H1 (cell line): Measurements from ENCODE around the gene KRTAP3-2. TPM values are rescaled to one million over a fixed set of nuclear protein-coding genes. Genes with fewer than 3 reads are reported as not detected.
A peak's percentile ranks its signal among the peaks of the same experiment; 100 is the strongest.

Source experiments
- CTCF ChIA-PET: fragments of 300-600 bp; sonication (Branson Sonifier 250); formaldehyde crosslinking; loops from one replicate; lab custom pipeline; 2021; ENCODE audit not compliant: partially characterized antibody; lab: Charles Lee
- POLR2A ChIA-PET: fragments of 300-600 bp; sonication (Branson Sonifier 250); formaldehyde crosslinking; loops from one replicate; lab custom pipeline; 2021; ENCODE audit warnings: inconsistent platforms; ENCODE audit not compliant: partially characterized antibody; lab: Charles Lee
- DNase-seq, 2 experiments: peaks; one replicate each; pipeline versions ENCODE4 v3.0.0 to v3.0.0-alpha.2; 2010 to 2022; ENCODE audit warnings: low spot score in 2 of 2, low read depth in 1 of 2, mixed read lengths in 1 of 2
- FAIRE-seq: peaks from 2 replicates; lab custom pipeline; 2011; peaks lifted over from hg19 to GRCh38; lab: Jason Lieb, UNC
- H2AFZ ChIP-seq: 2 replicates; pipeline ENCODE4 v1.8.1; 2012; ENCODE audit warnings: low read length, inconsistent platforms
- H2AK5ac ChIP-seq: 2 replicates; pipeline ENCODE4 v1.6.1; 2013; ENCODE audit warnings: low read depth, low read length
- H2BK120ac ChIP-seq: replicated peaks from 2 replicates; pipeline ENCODE3; 2013; ENCODE audit warnings: low read depth, low read length, inconsistent platforms
- H2BK12ac ChIP-seq: 2 replicates; pipeline ENCODE4 v1.6.1; 2013; ENCODE audit warnings: low read depth, low read length
- H2BK15ac ChIP-seq: 2 replicates; pipeline ENCODE4 v1.6.1; 2013; ENCODE audit warnings: low read length
- H2BK20ac ChIP-seq: 2 replicates; pipeline ENCODE4 v1.6.1; 2013; ENCODE audit warnings: low read length
- H2BK5ac ChIP-seq: 2 replicates; pipeline ENCODE4 v1.6.1; 2013; ENCODE audit warnings: low read depth, low read length
- H3K14ac ChIP-seq: 2 replicates; pipeline ENCODE4 v1.6.1; 2013; ENCODE audit warnings: inconsistent platforms; ENCODE audit not compliant: insufficient read length
- H3K18ac ChIP-seq: 2 replicates; pipeline ENCODE4 v1.6.1; 2013; ENCODE audit warnings: low read length; ENCODE audit errors: extremely low read depth
- H3K23ac ChIP-seq: 2 replicates; pipeline ENCODE4 v1.6.1; 2013; ENCODE audit warnings: inconsistent platforms; ENCODE audit not compliant: insufficient read length
- H3K23me2 ChIP-seq: 2 replicates; pipeline ENCODE4 v1.6.1; 2013; ENCODE audit warnings: low read depth, low read length
- H3K27ac ChIP-seq: 2 replicates; pipeline ENCODE4 v1.6.1; 2011; ENCODE audit warnings: low read depth, low read length, inconsistent platforms
- H3K27me3 ChIP-seq, 4 experiments: replicated peaks in 1 of 4; 1 replicate in 1 of 4; 2 replicates in 3 of 4; pipeline versions ENCODE4 v1.6.1 to v1.8.1; 2011 to 2013; ENCODE audit warnings: low read length in 3 of 4, mild to moderate bottlenecking in 3 of 4, inconsistent platforms in 2 of 4, mixed read lengths in 2 of 4, moderate library complexity in 1 of 4; ENCODE audit not compliant: control insufficient read depth in 3 of 4, insufficient read depth in 3 of 4; ENCODE audit errors: extremely low read depth in 1 of 4
- H3K36me3 ChIP-seq, 4 experiments: 2 replicates each; pipeline versions ENCODE4 v1.6.1 to v1.8.1; 2011 to 2013; ENCODE audit warnings: mild to moderate bottlenecking in 4 of 4, low read length in 3 of 4, moderate library complexity in 2 of 4, control low read depth in 1 of 4, inconsistent platforms in 1 of 4; ENCODE audit not compliant: insufficient read depth in 4 of 4, control insufficient read depth in 2 of 4
- H3K4ac ChIP-seq: replicated peaks from 2 replicates; pipeline ENCODE3; 2013; ENCODE audit warnings: low read length, low read depth, mixed read lengths, inconsistent platforms; ENCODE audit not compliant: insufficient read length
- H3K4me1 ChIP-seq, 4 experiments: replicated peaks in 1 of 4; 1 replicate in 1 of 4; 2 replicates in 3 of 4; pipeline versions ENCODE4 v1.6.1 to v1.8.1; 2011 to 2013; ENCODE audit warnings: low read length in 3 of 4, inconsistent platforms in 2 of 4, mixed read lengths in 1 of 4; ENCODE audit not compliant: insufficient read depth in 4 of 4, control insufficient read depth in 3 of 4
- H3K4me2 ChIP-seq, 2 experiments: 2 replicates each; pipeline versions ENCODE4 v1.6.1 to v1.8.1; 2011 to 2013; ENCODE audit warnings: low read depth in 2 of 2, low read length in 2 of 2, control low read depth in 1 of 2, inconsistent platforms in 1 of 2, mild to moderate bottlenecking in 1 of 2; ENCODE audit not compliant: insufficient read depth in 1 of 2
- H3K4me3 ChIP-seq, 4 experiments: fragments of 200-600, 300-600 bp in 1 of 4; sonication (generic), shearing (Covaris generic), sonication (Bioruptor Twin) in 1 of 4; 2 replicates each; pipeline versions ENCODE4 v1.5.1 to v1.8.1; 2011 to 2016; ENCODE audit warnings: low read length in 4 of 4, low read depth in 3 of 4, control low read depth in 2 of 4, inconsistent platforms in 2 of 4, mild to moderate bottlenecking in 2 of 4, mixed read lengths in 1 of 4, moderate library complexity in 1 of 4; ENCODE audit not compliant: insufficient read depth in 2 of 4; ENCODE audit errors: extremely low read depth in 1 of 4
- H3K56ac ChIP-seq: replicated peaks from 2 replicates; pipeline ENCODE3; 2013; ENCODE audit warnings: low read depth, mild to moderate bottlenecking, mixed read lengths, low read length, inconsistent platforms; ENCODE audit not compliant: insufficient read length
- H3K79me1 ChIP-seq: 2 replicates; pipeline ENCODE4 v1.6.1; 2013; ENCODE audit warnings: low read depth, low read length, control low read depth
- H3K79me2 ChIP-seq, 2 experiments: 2 replicates each; pipeline versions ENCODE4 v1.6.1 to v1.8.1; 2012 to 2013; ENCODE audit warnings: low read length in 2 of 2, mild to moderate bottlenecking in 2 of 2, inconsistent platforms in 1 of 2; ENCODE audit not compliant: insufficient read depth in 2 of 2, control insufficient read depth in 1 of 2
- H3K9ac ChIP-seq, 4 experiments: replicated peaks in 1 of 4; 1 replicate in 1 of 4; 2 replicates in 3 of 4; pipeline versions ENCODE4 v1.6.1 to v1.8.1; 2011 to 2013; ENCODE audit warnings: low read depth in 3 of 4, low read length in 3 of 4, control low read depth in 2 of 4, mild to moderate bottlenecking in 2 of 4, moderate library complexity in 2 of 4, inconsistent platforms in 1 of 4; ENCODE audit errors: extremely low read depth in 1 of 4
- H3K9me3 ChIP-seq, 2 experiments: 2 replicates each; pipeline versions ENCODE4 v1.6.1 to v1.8.1; 2012 to 2013; ENCODE audit warnings: mild to moderate bottlenecking in 2 of 2, moderate library complexity in 2 of 2, control low read depth in 1 of 2, inconsistent platforms in 1 of 2, low read depth in 1 of 2, low read length in 1 of 2, mixed read lengths in 1 of 2; ENCODE audit not compliant: insufficient read depth in 2 of 2
- H4K20me1 ChIP-seq, 2 experiments: replicated peaks in 1 of 2; 2 replicates each; pipeline versions ENCODE3 to v1.8.1; 2011 to 2013; ENCODE audit warnings: inconsistent platforms in 2 of 2, low read length in 2 of 2, mild to moderate bottlenecking in 1 of 2; ENCODE audit not compliant: insufficient read depth in 2 of 2, control insufficient read depth in 1 of 2
- H4K5ac ChIP-seq: 2 replicates; pipeline ENCODE4 v1.6.1; 2013; ENCODE audit warnings: low read length, low read depth, mixed read lengths, inconsistent platforms; ENCODE audit not compliant: insufficient read length
- H4K8ac ChIP-seq: 2 replicates; pipeline ENCODE4 v1.8.0; 2013; ENCODE audit warnings: mild to moderate bottlenecking, moderate library complexity, low read length, inconsistent platforms; ENCODE audit not compliant: insufficient read depth; ENCODE audit errors: extremely low read depth
- H4K91ac ChIP-seq: replicated peaks from 2 replicates; pipeline ENCODE3; 2013; ENCODE audit warnings: low read length, mixed read lengths, inconsistent platforms; ENCODE audit not compliant: insufficient read length
- CREB1 ChIP-seq: IDR thresholded peaks from 2 replicates; pipeline ENCODE4 v1.6.1; 2012; ENCODE audit warnings: inconsistent platforms
- GTF2F1 ChIP-seq: IDR thresholded peaks from 2 replicates; pipeline ENCODE4 v1.6.1; 2012; ENCODE audit warnings: low read depth, low read length, improper control_type of control experiment, borderline replicate concordance
- HDAC2 ChIP-seq, 2 experiments: fragments of 300-600 bp in 1 of 2; sonication (generic) in 1 of 2; IDR thresholded peaks; 2 replicates each; pipeline ENCODE4 v1.6.1; 2011 to 2012; ENCODE audit warnings: low read depth in 2 of 2, low read length in 2 of 2, mild to moderate bottlenecking in 2 of 2, moderate library complexity in 2 of 2, borderline replicate concordance in 1 of 2, inconsistent platforms in 1 of 2
- HDAC6 ChIP-seq: IDR thresholded peaks from one replicate; pipeline ENCODE4 v1.7.1; 2012; ENCODE audit warnings: low read depth, mild to moderate bottlenecking, inconsistent platforms, low read length, moderate library complexity
- JUN ChIP-seq: IDR thresholded peaks from 2 replicates; pipeline ENCODE4 v1.6.1; 2011; ENCODE audit warnings: low read depth, mild to moderate bottlenecking, improper control_type of control experiment, low read length
- JUND ChIP-seq: IDR thresholded peaks from 2 replicates; pipeline ENCODE4 v1.6.1; 2011; ENCODE audit warnings: mild to moderate bottlenecking, improper control_type of control experiment, low read length
- KDM4A ChIP-seq: IDR thresholded peaks from one replicate; pipeline ENCODE4 v1.7.1; 2012; ENCODE audit warnings: low read depth, mild to moderate bottlenecking, moderate library complexity, low read length, inconsistent platforms; ENCODE audit not compliant: severe bottlenecking
- NANOG ChIP-seq: IDR thresholded peaks from 2 replicates; pipeline ENCODE4 v1.6.1; 2011; ENCODE audit warnings: low read length, low read depth, mild to moderate bottlenecking, inconsistent platforms; ENCODE audit not compliant: insufficient read depth, poor library complexity, severe bottlenecking
- POLR2A ChIP-seq, 2 experiments: IDR thresholded peaks; 1 replicate in 1 of 2; 2 replicates in 1 of 2; pipeline ENCODE4 v1.6.1; 2011; ENCODE audit warnings: low read depth in 2 of 2, low read length in 2 of 2, mild to moderate bottlenecking in 2 of 2; ENCODE audit errors: control extremely low read depth in 1 of 2
- POLR2AphosphoS5 ChIP-seq: IDR thresholded peaks from 2 replicates; pipeline ENCODE4 v1.6.1; 2011; ENCODE audit warnings: low read depth, low read length
- RXRA ChIP-seq: IDR thresholded peaks from 2 replicates; pipeline ENCODE4 v1.6.1; 2011; ENCODE audit warnings: low read depth, mild to moderate bottlenecking, low read length, moderate library complexity; ENCODE audit not compliant: insufficient read depth
- WGBS, 2 experiments: shearing (Covaris generic) in 1 of 2; methylation state at CpG; one replicate each; pipeline versions ENCODE4 v1.1.6 to v1.1.7; 2013 to 2015; ENCODE audit warnings: low lambda C conversion rate in 2 of 2, mixed read lengths in 2 of 2, inconsistent platforms in 1 of 2, low coverage in 1 of 2, missing lambda C conversion rate in 1 of 2; ENCODE audit not compliant: insufficient replicate concordance in 2 of 2, insufficient coverage in 1 of 2, insufficient read length in 1 of 2; ENCODE audit errors: extremely low coverage in 1 of 2, missing lambda C conversion rate in 1 of 2; 5-methylcytosine and 5-hydroxymethylcytosine counted together
- polyA plus RNA-seq, 7 experiments: library from polyadenylated mRNA; depleted of rRNA in 3 of 7; stranded (reverse) in 5 of 7; unstranded in 2 of 7; fragments of >200 nt in 5 of 7; fragments of 200-250 nt in 2 of 7; gene quantifications; 1 replicate in 5 of 7; 2 replicates in 1 of 7; 4 replicates in 1 of 7; pipeline versions ENCODE4 v1.2.1 to v1.2.3, GENCODE V29; 2011 to 2013; ENCODE audit warnings: missing spikeins in 2 of 7, mixed read lengths in 2 of 7
- total RNA-seq: library from RNA; stranded (reverse); fragmentation: NEBNext Ultra II Directional; extraction: Animal tissue kit (Norgen Biotek cat#: 25700); gene quantifications from 2 replicates; pipeline ENCODE4 v1.2.1, GENCODE V29; 2021
- TF ChIP-seq, protein P1 (sequence below): IDR thresholded peaks from 2 replicates; pipeline ENCODE4 v1.6.1; 2011; ENCODE audit warnings: low read length, improper control_type of control experiment

KRTAP3-2 gene
- total and polyA plus RNA-seq, 2 of the 8 experiments (the other 6 are each of a cell fraction or from before 2014, with no cell fraction given): not detected

- H2BK5ac ChIP-seq: no peak within 1 kb of the TSS
- 0 out of 2 replicates have a peak within 1 kb of the TSS, but pooled peaks have one; percentile 41 for H2AFZ ChIP-seq
- no peaks in the 10 kb centered on the region for H3K36me3 ChIP-seq
- H2BK12ac ChIP-seq: no peak within 1 kb of the TSS
- no peak within 1 kb of the TSS for H3K4ac ChIP-seq
- H3K9ac ChIP-seq: no peak within 1 kb of the TSS; a peak in 1 of 7 replicates
- no peaks in the 10 kb centered on the region for H3K27me3 ChIP-seq
- FAIRE-seq: no peak
- TF ChIP-seq JUND (no peak), POLR2A (IDR thresholded peaks at IDR 0.05; ENCODE audit: control extremely low read depth in 1 of 2, low read depth in 2 of 2, low read length in 2 of 2) (no peak), GTF2F1 (no peak), JUN (no peak), CREB1 (no peak), KDM4A (no peak), NANOG (no peak), POLR2AphosphoS5 (no peak), RXRA (no peak), HDAC6 (no peak), HDAC2 (IDR thresholded peaks at IDR 0.05; ENCODE audit: borderline replicate concordance in 1 of 2, low read depth in 2 of 2, low read length in 2 of 2) (no peak)
- TF ChIP-seq, protein P1, sequence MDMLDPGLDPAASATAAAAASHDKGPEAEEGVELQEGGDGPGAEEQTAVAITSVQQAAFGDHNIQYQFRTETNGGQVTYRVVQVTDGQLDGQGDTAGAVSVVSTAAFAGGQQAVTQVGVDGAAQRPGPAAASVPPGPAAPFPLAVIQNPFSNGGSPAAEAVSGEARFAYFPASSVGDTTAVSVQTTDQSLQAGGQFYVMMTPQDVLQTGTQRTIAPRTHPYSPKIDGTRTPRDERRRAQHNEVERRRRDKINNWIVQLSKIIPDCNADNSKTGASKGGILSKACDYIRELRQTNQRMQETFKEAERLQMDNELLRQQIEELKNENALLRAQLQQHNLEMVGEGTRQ: no peak
- no peaks in the 10 kb centered on the region for H3K79me1 ChIP-seq
- no peak within 1 kb of the TSS for H3K4me2 ChIP-seq
- H2BK120ac ChIP-seq: no peak within 1 kb of the TSS
- no peak within 1 kb of the TSS for H3K56ac ChIP-seq
- H2BK15ac ChIP-seq: no peak within 1 kb of the TSS
- no peak within 1 kb of the TSS for H3K23ac ChIP-seq
- no peaks in the 10 kb centered on the region for H3K23me2 ChIP-seq
- no peak within 1 kb of the TSS for H3K18ac ChIP-seq
- H4K20me1 ChIP-seq: no peaks in the 10 kb centered on the region
- no peak within 1 kb of the TSS for H4K91ac ChIP-seq
- CTCF ChIA-PET: no interaction called here
- H3K79me2 ChIP-seq: no peaks in the 10 kb centered on the region
- H4K5ac ChIP-seq: no peak within 1 kb of the TSS
- POLR2A ChIA-PET: no interaction called here
- peaks cover 0 to 2% (median 0%) of the 10 kb centered on the region in 4 experiments; a peak in 2 of 7 replicates for H3K4me1 ChIP-seq
- no peak for DNase-seq
- H2BK20ac ChIP-seq: no peak within 1 kb of the TSS
- no peak within 1 kb of the TSS for H2AK5ac ChIP-seq
- no peak within 1 kb of the TSS for H4K8ac ChIP-seq
- H3K14ac ChIP-seq: no peak within 1 kb of the TSS
- H3K4me3 ChIP-seq: no peak within 1 kb of the TSS
- no peak within 1 kb of the TSS for H3K27ac ChIP-seq
- H3K9me3 ChIP-seq: no peaks in the 10 kb centered on the region
- WGBS, 2 experiments: 83% methylated on average over 4 of the region's 4 CpGs; no CpG with 5 or more reads in 1 of the 2 experiments
Measured at GRCh38 chr17:40993839-40994238, 5.9 kb downstream of the KRTAP3-2 start, which contains the start of gene KRTAP3-3. Gene KRTAP3-3, minus strand, starts transcription at chr17:40994164. Its CDS starts 67 bp downstream, at chr17:40994097.
